HG02678 (cell line): ENCODE measurements around the gene C2.
"Not testable (repeated sequence)": the region's sequence is repeated elsewhere in the genome, so short reads cannot be mapped to it uniquely, and the experiment has no call there.

Experiments
- ATAC-seq: cut with Tn5 transposase; IDR thresholded peaks from one replicate; pipeline ENCODE4 v1.9.1; 2021; ENCODE audit warnings: mild to moderate bottlenecking, moderate library complexity; ENCODE audit not compliant: unreplicated experiment

The C2 gene

DNA sequence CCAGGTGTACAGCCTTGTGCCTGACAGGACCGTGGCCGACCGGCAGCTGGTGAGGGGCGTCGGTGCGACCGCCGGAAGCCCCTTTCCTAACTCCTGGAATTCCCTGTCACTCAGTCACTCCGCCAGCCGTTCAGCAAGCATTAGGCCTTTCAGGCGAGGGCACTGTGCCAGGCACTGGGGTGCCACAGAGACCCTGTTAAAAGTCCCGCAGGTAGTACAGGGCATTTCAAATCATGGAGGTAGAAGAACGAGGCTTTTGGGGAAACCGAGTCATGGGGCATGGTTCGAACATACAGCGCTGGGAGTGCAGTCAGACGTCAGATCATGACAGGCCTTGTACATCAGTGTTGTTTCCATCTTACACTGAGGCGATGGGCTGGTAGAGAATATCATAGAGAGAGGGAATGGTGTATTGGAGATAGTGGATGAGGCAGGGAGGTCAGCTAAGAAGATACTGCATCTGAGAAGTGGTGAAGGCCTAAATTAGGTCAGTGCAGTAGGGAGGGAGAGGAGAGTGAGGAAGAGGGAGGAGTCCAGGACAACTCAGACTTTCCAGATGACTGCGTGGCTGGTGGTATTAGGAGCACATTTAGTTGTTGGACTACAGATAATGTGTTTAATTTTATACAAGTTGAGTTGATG lies 45.3 kb downstream of the C2 start:
- ATAC-seq, result no peak

DNA sequence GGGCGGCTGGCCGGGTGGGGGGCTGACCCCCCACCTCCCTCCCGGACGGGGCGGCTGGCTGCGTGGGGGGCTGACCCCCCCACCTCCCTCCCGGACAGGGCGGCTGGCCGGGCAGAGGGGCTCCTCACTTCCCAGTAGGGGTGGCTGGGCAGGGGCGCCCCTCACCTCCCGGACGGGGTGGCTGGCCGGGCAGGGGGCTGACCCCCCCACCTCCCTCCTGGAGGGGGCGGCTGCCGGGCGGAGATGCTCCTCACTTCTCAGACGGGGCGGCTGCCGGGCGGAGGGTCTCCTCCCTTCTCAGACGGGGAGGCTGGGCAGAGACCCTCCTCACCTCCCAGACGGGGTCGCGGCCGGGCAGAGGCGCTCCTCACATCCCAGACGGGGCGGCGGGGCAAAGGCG lies 48.5 kb downstream of the C2 start:
- ATAC-seq, result not testable (repeated sequence)

DNA sequence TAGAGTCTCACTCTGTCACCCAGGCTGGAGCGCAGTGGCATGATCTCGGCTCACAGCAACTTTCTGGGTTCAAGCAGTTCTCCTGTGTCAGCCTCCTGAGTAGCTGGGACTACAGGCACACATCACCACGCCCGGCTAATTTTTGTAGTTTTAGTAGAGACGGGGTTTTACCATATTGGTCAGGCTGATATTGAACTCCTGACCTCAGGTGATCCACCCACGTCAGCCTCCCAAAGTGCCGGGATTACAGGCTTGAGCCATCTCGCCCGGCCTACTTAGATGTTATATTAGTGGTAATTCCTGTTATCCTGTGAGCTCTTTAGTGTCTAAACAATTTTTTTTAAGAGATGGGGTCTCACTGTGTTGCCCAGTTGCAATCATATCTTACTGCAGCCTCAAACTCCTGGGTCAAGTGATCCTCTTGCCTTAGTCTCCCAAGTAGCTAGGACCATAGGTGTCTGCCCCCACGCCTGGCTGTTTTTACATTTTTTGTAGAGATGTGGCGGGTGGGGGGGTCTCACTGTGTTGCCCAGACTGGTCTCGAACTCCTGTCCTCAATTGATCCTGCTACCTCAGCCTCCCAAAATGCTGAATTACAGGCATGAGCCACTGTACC lies 50.4 kb downstream of the C2 start:
- ATAC-seq, result no peak

DNA sequence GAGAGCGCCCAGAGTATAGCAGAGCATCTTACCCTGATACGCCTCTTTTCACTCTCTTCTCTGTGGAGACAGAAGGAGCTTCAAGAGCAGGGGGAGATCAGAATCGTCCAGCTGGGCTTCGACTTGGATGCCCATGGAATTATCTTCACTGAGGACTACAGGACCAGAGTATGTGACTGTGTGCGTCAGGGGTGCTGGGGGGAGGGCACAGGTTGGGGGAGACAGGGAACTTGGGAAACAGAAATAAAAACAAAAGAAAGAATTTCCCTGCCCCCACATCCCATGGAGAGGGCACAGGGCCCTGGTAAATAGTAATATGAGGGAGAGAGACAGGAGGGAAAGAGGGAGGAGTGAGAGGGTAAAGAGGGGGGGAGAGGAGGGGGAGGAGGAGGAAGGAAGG lies 51.3 kb downstream of the C2 start:
- no peak for ATAC-seq

DNA sequence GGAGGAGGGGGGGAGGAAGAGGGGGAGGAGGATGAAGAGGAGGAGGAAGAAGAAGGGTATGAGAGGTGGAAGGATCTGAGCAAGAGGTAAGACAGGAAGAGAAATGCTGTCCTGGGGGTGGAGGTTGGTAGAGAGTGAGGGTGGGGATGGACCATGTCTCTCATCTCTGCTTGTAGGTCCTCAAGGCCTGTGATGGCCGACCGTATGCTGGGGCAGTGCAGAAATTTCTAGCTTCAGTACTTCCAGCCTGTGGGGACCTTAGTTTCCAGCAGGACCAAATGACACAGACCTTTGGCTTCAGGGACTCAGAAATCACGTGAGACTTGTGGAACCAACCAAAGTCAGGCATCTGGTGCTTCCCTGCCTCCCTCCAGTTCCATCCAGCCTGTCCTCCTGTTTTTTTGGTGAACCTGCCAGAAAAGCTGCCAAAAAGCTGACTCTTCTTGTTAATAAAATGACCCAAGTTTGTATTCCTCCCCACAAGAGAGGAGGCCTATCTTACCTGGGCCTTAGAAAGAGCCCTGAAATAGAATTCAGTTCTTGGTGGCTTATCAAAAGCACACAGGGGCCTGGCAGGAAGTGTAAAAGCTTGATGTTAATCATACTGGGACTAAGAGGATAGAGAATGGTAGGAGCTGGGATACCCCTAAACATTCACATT lies 51.9 kb downstream of the C2 start:
- ATAC-seq, result no peak

DNA sequence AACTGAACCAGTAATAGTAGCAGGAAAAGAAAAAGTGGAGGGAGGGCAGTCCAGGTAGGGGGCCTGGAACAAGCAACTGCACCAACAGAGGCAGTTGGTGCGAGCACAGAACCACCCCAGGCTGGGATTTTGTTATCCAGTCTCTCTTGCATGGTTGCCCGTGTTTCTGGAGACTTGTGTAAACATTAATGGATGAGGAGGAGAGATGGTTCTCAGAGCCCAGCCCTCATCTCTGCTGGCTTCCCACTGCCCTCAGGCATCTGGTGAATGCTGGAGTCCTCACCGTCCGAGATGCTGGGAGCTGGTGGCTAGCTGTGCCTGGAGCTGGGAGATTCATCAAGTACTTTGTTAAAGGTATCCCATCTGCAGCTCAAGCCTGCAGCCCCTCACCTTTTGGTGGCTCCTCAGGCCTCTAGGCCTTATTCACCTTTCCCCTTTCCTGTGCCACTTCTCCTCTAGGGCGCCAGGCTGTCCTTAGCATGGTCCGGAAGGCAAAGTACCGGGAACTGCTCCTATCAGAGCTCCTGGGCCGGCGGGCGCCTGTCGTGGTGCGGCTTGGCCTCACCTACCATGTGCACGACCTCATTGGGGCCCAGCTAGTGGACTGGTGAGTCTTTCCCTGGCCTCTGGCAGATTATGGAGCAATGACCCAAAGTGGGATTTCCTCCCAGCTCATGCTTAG lies 52.8 kb downstream of the C2 start:
- ATAC-seq, result not testable (repeated sequence)

DNA sequence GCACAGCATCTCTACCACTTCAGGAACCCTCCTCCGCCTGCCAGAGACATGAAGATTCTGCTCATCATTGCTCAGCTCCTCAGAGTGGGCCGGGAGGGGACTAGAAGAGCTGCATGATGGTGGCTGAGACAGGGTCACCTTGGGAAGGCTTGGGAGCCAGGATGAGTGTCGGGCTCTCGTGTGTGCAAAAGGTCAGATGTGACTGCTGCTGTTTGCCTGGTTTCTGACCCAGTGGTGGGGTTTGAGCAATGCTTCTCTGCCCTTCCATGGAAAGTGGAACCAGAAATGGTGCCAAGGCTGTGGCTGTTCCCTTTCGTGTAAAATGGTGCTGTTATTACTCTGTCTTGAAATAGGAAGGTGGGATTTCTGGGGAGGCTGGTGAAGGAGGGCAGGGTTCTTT lies 53.5 kb downstream of the C2 start:
- ATAC-seq, result not testable (repeated sequence)

DNA sequence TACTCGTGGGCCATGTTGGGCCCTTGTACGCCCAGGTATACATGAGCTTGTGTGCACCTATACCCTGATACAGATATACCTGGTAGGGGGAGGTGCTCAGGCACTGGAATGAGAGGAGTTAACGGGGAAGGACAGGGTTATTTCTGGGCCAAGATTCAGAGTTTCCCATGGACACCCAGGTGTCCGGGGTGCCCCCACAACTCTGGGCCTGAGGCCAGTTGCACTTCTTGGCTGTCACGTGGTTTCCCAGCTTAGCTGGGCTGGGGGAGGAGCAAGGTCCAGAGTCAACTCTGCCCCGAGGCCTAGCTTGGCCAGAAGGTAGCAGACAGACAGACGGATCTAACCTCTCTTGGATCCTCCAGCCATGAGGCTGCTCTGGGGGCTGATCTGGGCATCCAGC lies 54.2 kb downstream of the C2 start, which contains the start of gene C4A:
TSS of gene C4A (plus strand) at position 314 of the 400 bp plus-strand sequence. CDS start at position 365, 51 bp downstream.
- not testable (repeated sequence) for ATAC-seq

DNA sequence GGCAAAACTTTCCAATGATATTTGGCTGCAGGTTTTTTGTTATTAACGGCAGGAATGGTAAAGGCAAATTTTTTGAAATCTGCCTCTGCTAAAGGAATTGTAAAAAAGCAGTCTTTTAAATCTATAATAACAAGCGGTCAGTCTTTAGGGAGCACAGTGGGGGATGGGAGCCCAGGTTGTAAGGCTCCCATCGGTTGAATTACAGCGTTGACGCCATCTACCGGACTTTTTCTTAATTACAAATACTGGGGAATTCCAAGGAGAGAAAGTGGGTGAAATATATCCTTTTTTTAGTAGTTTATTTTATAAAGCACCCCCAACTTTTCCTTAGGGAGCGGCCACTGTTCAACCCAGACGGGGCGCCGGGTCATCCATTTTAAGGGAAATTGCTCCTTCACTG lies 61.8 kb downstream of the C2 start:
- not testable (repeated sequence) for ATAC-seq

DNA sequence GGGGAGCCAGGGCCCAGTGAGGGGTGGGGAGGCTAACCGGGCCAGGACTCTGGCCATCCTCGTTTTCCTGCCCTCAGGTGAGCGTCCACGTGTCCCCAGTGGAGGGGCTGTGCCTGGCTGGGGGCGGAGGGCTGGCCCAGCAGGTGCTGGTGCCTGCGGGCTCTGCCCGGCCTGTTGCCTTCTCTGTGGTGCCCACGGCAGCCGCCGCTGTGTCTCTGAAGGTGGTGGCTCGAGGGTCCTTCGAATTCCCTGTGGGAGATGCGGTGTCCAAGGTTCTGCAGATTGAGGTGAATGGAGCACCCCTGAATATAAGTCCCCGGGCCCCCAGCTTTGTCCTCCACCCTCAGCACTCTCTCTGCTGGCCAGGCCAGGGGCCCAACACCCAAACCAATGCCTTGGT lies 66.9 kb downstream of the C2 start:
- ATAC-seq, result not testable (repeated sequence)
